HepG2 (cell line): ENCODE measurements around the gene ZNF367. TPM values are rescaled to one million over a fixed set of nuclear protein-coding genes. Genes with fewer than 3 reads are reported as not detected.

Source experiments
- KDM5B ChIP-seq: sonication (generic); formaldehyde crosslinking; IDR thresholded peaks from 2 replicates; pipeline ENCODE4 v1.4.0; 2020; ENCODE audit warnings: missing genetic modification reagents, mild to moderate bottlenecking, borderline replicate concordance
- PAXIP1 ChIP-seq: sonication (generic); formaldehyde crosslinking; conservative IDR thresholded peaks from 2 replicates; pipeline ENCODE4 v1.4.0; 2020; ENCODE audit warnings: mild to moderate bottlenecking, missing genetic modification reagents, moderate library complexity
- POLR2A ChIP-seq, 2 experiments: IDR thresholded peaks; 2 replicates each; pipeline ENCODE4 v1.6.1; 2011; ENCODE audit warnings: low read depth in 2 of 2, low read length in 2 of 2, mild to moderate bottlenecking in 1 of 2, moderate library complexity in 1 of 2; ENCODE audit not compliant: insufficient read depth in 1 of 2
- RFX1 ChIP-seq: fragments of 450-650 bp; IDR thresholded peaks from 2 replicates; pipeline ENCODE4 v1.6.1; 2017
- RXRB ChIP-seq: IDR thresholded peaks from 2 replicates; pipeline ENCODE4 v1.6.1; 2016; ENCODE audit warnings: borderline replicate concordance, missing genetic modification reagents, missing compliant biosample characterization
- SIN3B ChIP-seq: fragments of 150-350 bp; IDR thresholded peaks from 2 replicates; pipeline ENCODE4 v1.6.1; 2014; ENCODE audit warnings: low read length
- ZBTB3 ChIP-seq: sonication (generic); formaldehyde crosslinking; IDR thresholded peaks from 2 replicates; pipeline ENCODE4 v1.4.0; 2020; ENCODE audit warnings: low read depth, mild to moderate bottlenecking, moderate library complexity, missing genetic modification reagents, borderline replicate concordance
- ZGPAT ChIP-seq: IDR thresholded peaks from 2 replicates; pipeline ENCODE4 v1.6.1; 2016; ENCODE audit warnings: mild to moderate bottlenecking
- ZNF10 ChIP-seq: sonication (generic); formaldehyde crosslinking; IDR thresholded peaks from 2 replicates; pipeline ENCODE4 v1.4.0; 2020; ENCODE audit warnings: mild to moderate bottlenecking, low read depth, missing genetic modification reagents, borderline replicate concordance
- ZNF597 ChIP-seq: sonication (generic); formaldehyde crosslinking; IDR thresholded peaks from 2 replicates; pipeline ENCODE4 v1.5.0; 2020; ENCODE audit warnings: missing genetic modification reagents
- ZNF605 ChIP-seq: sonication (generic); formaldehyde crosslinking; IDR thresholded peaks from 2 replicates; pipeline ENCODE4 v1.8.0; 2022; ENCODE audit warnings: mild to moderate bottlenecking, missing genetic modification reagents
- ZNF788 ChIP-seq: sonication (generic); formaldehyde crosslinking; IDR thresholded peaks from 2 replicates; pipeline ENCODE4 v1.5.0; 2020; ENCODE audit warnings: mild to moderate bottlenecking, missing genetic modification reagents, borderline replicate concordance
- ZSCAN21 ChIP-seq: sonication (generic); formaldehyde crosslinking; IDR thresholded peaks from 2 replicates; pipeline ENCODE4 v1.8.0; 2022; ENCODE audit warnings: mild to moderate bottlenecking, missing genetic modification reagents, moderate library complexity, borderline replicate concordance
- polyA plus RNA-seq, 8 experiments: library from polyadenylated mRNA; depleted of rRNA in 3 of 8; stranded (reverse) in 7 of 8; unstranded in 1 of 8; fragments of >200 nt; fragmentation: Illumina TruSeq in 4 of 8; extraction: Trizol in 4 of 8; gene quantifications; 2 replicates each; pipeline versions ENCODE4 v1.2.1 to v1.2.3, GENCODE V29; 2011 to 2016; ENCODE audit warnings: low read depth in 4 of 8, missing spikeins in 1 of 8, mixed read lengths in 1 of 8; ENCODE audit not compliant: insufficient read depth in 1 of 8
- total RNA-seq, 5 experiments: library from RNA; depleted of rRNA; stranded (reverse); fragments of >200 nt; fragmentation: Illumina TruSeq; extraction: Trizol; gene quantifications; 2 replicates each; pipeline ENCODE4 v1.2.3, GENCODE V29; 2016; ENCODE audit warnings: low read depth in 1 of 5
- TF ChIP-seq, protein P1 (sequence below): IDR thresholded peaks from 2 replicates; pipeline ENCODE4 v1.6.1; 2016; ENCODE audit warnings: low read depth, missing genetic modification reagents, missing compliant biosample characterization
- TF ChIP-seq, protein P2 (sequence below): IDR thresholded peaks from 2 replicates; pipeline ENCODE4 v1.6.1; 2018; ENCODE audit warnings: missing genetic modification reagents, mild to moderate bottlenecking, missing compliant biosample characterization

Gene ZNF367
- total and polyA plus RNA-seq, 2 of the 13 experiments (the other 11 are each of a cell fraction or from before 2014, with no cell fraction given) = 2.9 to 7.7 TPM

DNA sequence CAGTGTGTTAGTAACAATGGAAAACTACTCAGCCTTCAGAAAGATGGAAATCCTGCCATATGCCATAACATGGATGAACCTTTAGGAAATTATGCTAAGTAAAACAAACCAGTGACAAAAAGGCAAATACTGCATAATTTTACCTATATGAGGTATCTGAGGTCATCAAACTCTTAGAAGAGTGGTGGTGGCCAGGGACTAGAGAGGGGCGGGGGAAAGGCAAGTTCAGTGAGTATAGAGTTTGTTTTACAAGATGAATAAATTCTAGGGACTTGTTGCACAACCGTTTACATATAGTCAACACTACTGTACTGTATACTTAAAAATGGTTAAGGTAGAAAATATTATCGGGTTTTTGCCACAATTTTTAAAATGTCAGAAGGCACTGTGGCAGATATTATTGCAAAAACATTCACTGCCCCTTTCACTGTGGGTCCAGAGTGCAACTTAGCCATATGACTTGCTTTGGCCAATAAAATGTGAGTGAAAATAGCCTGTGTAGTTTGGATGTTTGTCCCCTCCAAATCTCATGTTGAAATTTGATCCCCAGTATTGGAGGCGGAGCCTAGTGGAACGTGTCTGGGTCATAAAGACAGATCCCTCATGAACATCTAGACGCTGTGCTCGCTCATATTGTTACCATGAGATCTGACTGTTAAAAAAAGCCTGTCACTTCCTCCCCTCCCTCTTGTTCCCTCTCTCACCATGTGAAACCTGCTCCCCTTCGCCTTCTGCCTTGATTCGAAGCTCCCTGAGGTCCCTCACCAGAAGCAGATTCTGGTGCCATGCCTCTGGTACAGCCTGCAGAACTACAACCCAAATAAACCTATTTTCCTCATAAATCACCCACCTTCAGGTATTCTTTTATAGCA, 9.5 kb downstream of the ZNF367 start (continued):
- TF ChIP-seq, protein P1, sequence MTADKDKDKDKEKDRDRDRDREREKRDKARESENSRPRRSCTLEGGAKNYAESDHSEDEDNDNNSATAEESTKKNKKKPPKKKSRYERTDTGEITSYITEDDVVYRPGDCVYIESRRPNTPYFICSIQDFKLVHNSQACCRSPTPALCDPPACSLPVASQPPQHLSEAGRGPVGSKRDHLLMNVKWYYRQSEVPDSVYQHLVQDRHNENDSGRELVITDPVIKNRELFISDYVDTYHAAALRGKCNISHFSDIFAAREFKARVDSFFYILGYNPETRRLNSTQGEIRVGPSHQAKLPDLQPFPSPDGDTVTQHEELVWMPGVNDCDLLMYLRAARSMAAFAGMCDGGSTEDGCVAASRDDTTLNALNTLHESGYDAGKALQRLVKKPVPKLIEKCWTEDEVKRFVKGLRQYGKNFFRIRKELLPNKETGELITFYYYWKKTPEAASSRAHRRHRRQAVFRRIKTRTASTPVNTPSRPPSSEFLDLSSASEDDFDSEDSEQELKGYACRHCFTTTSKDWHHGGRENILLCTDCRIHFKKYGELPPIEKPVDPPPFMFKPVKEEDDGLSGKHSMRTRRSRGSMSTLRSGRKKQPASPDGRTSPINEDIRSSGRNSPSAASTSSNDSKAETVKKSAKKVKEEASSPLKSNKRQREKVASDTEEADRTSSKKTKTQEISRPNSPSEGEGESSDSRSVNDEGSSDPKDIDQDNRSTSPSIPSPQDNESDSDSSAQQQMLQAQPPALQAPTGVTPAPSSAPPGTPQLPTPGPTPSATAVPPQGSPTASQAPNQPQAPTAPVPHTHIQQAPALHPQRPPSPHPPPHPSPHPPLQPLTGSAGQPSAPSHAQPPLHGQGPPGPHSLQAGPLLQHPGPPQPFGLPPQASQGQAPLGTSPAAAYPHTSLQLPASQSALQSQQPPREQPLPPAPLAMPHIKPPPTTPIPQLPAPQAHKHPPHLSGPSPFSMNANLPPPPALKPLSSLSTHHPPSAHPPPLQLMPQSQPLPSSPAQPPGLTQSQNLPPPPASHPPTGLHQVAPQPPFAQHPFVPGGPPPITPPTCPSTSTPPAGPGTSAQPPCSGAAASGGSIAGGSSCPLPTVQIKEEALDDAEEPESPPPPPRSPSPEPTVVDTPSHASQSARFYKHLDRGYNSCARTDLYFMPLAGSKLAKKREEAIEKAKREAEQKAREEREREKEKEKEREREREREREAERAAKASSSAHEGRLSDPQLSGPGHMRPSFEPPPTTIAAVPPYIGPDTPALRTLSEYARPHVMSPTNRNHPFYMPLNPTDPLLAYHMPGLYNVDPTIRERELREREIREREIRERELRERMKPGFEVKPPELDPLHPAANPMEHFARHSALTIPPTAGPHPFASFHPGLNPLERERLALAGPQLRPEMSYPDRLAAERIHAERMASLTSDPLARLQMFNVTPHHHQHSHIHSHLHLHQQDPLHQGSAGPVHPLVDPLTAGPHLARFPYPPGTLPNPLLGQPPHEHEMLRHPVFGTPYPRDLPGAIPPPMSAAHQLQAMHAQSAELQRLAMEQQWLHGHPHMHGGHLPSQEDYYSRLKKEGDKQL (CRISPR knock-in tag) = no peak
- TF ChIP-seq ZNF788 (CRISPR knock-in tag) (0 out of 2 replicates have a peak, but pooled peaks have one; percentile 37), SIN3B (no peak), RFX1 (no peak), ZNF605 (CRISPR knock-in tag) (no peak), PAXIP1 (CRISPR knock-in tag) (peak; percentile 86), ZNF10 (no peak), ZNF597 (no peak), RXRB (CRISPR knock-in tag) (0 out of 2 replicates have a peak, but pooled peaks have one; percentile 25), ZBTB3 (no peak), ZSCAN21 (CRISPR knock-in tag) (no peak), ZGPAT (CRISPR knock-in tag) (no peak; the same call in 1 of the 2 replicates), KDM5B (CRISPR knock-in tag) (no peak), POLR2A (IDR thresholded peaks at IDR 0.05; ENCODE audit: insufficient read depth in 1 of 2, low read depth in 2 of 2, low read length in 2 of 2) (peak in 1 of 2 experiments; percentile 54; a peak in 1 of 4 replicates)
- TF ChIP-seq, protein P2, sequence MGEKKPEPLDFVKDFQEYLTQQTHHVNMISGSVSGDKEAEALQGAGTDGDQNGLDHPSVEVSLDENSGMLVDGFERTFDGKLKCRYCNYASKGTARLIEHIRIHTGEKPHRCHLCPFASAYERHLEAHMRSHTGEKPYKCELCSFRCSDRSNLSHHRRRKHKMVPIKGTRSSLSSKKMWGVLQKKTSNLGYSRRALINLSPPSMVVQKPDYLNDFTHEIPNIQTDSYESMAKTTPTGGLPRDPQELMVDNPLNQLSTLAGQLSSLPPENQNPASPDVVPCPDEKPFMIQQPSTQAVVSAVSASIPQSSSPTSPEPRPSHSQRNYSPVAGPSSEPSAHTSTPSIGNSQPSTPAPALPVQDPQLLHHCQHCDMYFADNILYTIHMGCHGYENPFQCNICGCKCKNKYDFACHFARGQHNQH = peak; percentile 76
